ENCODE data around the gene AKAP13.

Gene AKAP13

DNA sequence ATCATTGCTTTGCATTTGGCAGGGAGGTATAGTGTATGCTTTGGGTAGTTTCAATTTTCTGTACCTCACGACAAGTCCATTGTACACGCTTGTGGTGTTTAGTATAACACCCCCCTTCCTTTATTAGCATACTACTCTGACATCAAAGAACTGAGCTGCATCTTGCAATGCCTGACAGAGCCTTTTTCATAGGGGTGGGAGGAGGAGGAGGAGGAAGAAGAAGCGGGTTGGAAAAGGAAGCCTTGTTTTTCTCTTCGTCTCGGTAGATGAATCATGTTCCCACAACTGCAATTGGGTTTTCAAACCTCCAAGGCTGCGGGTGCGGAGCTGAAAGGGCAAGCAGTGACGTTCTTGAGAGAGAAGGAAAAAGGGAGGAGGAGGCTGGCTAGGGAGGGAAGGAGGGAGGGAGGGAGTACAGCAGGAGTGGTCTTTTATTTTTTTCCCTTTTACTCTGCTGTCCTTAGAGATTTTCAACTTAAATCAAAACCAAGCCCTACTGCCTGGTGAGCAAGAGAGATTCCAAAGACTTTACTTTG is 238.6 kb downstream of the AKAP13 start:
- TF ChIP-seq, protein P1, sequence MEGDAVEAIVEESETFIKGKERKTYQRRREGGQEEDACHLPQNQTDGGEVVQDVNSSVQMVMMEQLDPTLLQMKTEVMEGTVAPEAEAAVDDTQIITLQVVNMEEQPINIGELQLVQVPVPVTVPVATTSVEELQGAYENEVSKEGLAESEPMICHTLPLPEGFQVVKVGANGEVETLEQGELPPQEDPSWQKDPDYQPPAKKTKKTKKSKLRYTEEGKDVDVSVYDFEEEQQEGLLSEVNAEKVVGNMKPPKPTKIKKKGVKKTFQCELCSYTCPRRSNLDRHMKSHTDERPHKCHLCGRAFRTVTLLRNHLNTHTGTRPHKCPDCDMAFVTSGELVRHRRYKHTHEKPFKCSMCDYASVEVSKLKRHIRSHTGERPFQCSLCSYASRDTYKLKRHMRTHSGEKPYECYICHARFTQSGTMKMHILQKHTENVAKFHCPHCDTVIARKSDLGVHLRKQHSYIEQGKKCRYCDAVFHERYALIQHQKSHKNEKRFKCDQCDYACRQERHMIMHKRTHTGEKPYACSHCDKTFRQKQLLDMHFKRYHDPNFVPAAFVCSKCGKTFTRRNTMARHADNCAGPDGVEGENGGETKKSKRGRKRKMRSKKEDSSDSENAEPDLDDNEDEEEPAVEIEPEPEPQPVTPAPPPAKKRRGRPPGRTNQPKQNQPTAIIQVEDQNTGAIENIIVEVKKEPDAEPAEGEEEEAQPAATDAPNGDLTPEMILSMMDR (IDR thresholded peaks at IDR 0.05; ENCODE audit: low read depth, low read length, missing control alignments), result no peak
- in situ Hi-C loops (cut with HindIII; ENCODE audit: low sequenced_read_pairs), result no loop called here
- peak overlapping the region; percentile 55 for H3K4me3 ChIP-seq (ENCODE audit: low read depth, low read length)
- DNase-seq (ENCODE audit: low read depth), result peak; percentile 97

DNA sequence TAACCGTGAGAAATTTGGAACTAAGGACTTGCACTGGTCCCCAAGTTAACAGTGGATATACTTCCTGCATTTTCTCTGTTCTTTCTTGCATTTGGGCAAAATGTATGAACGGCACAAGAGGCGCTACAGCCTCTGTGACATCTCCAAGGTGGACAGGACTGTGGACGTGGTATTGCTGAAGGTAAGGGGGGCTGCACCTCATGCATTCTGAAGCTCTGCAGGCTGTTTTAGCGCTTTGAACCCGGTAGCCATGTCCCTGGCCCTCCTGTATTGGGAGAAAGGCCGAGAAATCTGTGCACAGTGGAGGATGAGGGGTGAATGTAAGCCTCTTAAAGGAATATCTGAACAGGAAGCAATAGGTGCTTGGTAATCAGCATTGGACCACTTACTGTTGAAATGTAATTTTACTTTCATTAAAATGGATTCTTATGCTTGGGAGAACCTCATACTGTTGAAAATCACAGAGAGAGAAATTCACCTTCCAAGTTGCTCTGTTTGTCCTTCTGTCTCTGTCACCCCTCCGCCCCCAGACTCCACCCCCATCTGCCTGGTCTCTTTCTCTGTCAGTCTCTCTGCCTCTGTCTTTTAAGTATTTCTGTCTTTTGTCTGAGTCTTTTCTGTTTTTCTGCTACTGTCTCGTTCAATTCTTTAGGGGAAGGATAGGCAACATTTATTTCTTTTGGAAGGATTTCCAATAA is 239.7 kb downstream of the AKAP13 start:
- TF ChIP-seq, protein P1 (IDR thresholded peaks at IDR 0.05; ENCODE audit: low read depth, low read length, missing control alignments), result no peak
- DNase-seq (ENCODE audit: low read depth), result no peak
- in situ Hi-C loops (cut with HindIII; ENCODE audit: low sequenced_read_pairs), result no loop called here
- H3K4me3 ChIP-seq (ENCODE audit: low read depth, low read length), result peak overlapping the region; percentile 55

DNA sequence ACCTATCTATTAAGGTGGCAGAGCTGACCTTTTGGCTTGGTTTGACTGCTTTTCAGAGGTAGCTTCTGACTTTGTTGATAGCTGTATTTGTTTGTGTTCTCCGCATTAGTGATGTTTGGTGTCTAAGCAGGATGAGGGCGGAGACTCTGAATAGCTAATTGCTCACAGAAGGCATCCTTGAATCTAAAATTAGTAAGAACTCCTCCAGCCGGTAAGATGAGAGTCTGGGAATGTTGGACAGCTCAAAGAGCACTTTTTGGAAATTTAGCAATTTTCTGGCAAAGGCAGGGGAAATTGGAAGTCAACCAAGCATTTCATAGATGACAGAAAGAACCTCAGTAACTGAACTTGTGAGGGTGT is 240.3 kb downstream of the AKAP13 start:
- TF ChIP-seq, protein P1 (IDR thresholded peaks at IDR 0.05; ENCODE audit: low read depth, low read length, missing control alignments), result no peak
- no peak for DNase-seq (ENCODE audit: low read depth)
- peak overlapping the region; percentile 55 for H3K4me3 ChIP-seq (ENCODE audit: low read depth, low read length)
- in situ Hi-C loops (cut with HindIII; ENCODE audit: low sequenced_read_pairs), result no loop called here

DNA sequence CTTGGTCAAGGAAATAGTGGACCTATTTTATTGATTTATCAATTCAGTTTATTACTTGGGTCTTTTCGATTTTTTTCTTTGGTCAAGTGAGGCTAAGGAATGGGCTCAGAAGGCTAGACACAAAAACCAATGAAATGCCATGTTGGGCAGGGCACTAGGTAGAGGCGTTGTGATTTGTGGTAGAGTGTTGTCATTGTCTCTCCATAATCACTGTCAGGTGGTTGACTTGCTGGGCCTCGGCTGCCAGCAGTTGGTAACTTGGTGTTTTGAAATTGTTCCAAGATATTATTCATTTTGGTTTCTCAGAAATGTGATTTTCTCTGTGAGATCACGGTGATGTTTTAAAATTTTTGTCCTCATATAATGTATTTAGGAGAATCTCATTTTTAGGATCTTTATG is 240.7 kb downstream of the AKAP13 start:
- peak overlapping the region; percentile 55 for H3K4me3 ChIP-seq (ENCODE audit: low read depth, low read length)
- TF ChIP-seq, protein P1 (IDR thresholded peaks at IDR 0.05; ENCODE audit: low read depth, low read length, missing control alignments), result no peak
- in situ Hi-C loops (cut with HindIII; ENCODE audit: low sequenced_read_pairs), result no loop called here
- DNase-seq (ENCODE audit: low read depth), result no peak

DNA sequence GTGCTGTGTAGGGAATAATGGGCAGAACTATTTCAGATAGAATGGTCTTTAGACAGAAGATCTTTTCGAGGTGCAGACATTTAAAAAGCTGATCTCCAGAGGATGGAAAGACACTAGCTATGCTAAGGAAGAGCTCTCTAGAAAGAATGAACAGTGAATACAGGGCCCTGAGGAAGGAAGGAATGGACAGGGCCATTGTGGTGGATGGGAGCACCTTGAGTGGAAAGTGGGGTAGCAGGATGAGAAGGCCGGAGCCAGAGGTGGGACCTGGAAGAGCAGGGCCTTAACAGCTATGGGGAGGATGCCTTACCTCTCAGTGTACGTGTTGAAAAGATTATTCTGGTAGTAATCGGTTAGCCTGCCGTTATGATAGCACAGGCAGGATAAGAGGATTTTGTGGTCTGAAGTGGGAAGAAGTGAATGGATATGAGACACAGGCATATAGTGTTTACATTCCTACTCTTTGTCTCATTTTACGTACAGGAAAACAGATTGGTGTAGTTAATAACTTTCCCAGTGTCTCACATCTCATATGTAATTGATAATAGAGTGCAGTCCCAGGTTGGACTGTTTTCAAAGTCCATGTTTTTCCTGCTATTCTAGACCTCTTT is 241.9 kb downstream of the AKAP13 start:
- TF ChIP-seq, protein P1 (IDR thresholded peaks at IDR 0.05; ENCODE audit: low read depth, low read length, missing control alignments), result no peak
- H3K4me3 ChIP-seq (ENCODE audit: low read depth, low read length), result peak overlapping the region; percentile 55
- DNase-seq (ENCODE audit: low read depth), result no peak
- in situ Hi-C loops (cut with HindIII; ENCODE audit: low sequenced_read_pairs), result no loop called here

DNA sequence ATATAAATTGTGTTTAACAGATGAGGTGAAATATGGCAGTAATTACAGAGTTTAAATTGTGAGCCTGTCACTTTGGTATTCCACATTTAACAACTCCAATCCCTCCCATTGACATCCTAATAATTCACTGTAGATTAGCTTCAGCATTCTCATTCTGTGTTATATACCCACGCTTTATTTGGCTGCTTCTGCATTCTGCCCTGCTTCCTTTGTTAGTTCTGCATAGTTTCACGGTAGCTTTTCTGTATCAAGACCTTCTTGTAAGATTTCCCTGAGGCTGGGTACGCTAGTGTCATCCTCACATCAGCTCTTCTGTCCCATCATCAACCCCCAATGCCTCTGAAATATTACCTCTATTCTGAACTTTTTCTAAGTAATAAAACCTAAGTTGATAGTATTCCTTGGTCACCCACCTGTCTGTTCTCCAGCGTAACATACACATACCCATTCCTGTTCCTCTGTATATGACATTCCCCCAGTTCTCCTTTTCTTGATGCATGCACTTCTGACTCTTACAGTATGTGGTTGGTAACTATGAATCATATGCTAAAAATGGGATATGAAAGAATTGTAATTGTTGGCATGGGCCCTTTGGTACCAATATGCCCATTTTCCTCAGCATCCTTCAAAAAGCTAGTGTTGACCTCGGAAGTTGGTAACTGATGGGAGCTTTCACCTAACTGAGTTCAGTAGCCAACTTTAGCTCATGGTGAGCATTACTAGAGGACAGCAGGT is 243.1 kb downstream of the AKAP13 start:
- in situ Hi-C loops (cut with HindIII; ENCODE audit: low sequenced_read_pairs), result no loop called here
- DNase-seq (ENCODE audit: low read depth), result no peak
- H3K4me3 ChIP-seq (ENCODE audit: low read depth, low read length), result no peak overlapping the region
- TF ChIP-seq, protein P1 (IDR thresholded peaks at IDR 0.05; ENCODE audit: low read depth, low read length, missing control alignments), result no peak
